Right lobe of liver (tissue), 6 donors: ENCODE data around the gene AAMP. TPM values are rescaled to one million over a fixed set of nuclear protein-coding genes. Genes with fewer than 3 reads are reported as not detected.
A peak's percentile ranks its signal among the peaks of the same experiment; 100 is the strongest.

Experiments
- ATAC-seq, 4 donors: fragments of 200-7000 bp; cut with Tn5 transposase; one replicate each; pipeline ENCODE4 v1.9.1; 2020; ENCODE audit warnings: mild to moderate bottlenecking in 4 of 4, moderate library complexity in 4 of 4
- DNase-seq, 3 donors: peaks; one replicate each; pipeline ENCODE4 v3.0.0-alpha.2; 2020
- H3K27ac ChIP-seq, 3 donors: fragments of 200-600 bp; one replicate each; pipeline ENCODE4 v1.8.0; 2022
- H3K27me3 ChIP-seq, 2 donors: fragments of 200-600 bp; one replicate each; pipeline ENCODE4 v1.8.0; 2022
- H3K36me3 ChIP-seq, 4 donors: fragments of 200-600 bp; sonication (generic) in 1 of 4; one replicate each; pipeline versions ENCODE4 v1.5.1 to v1.8.0; 2017 to 2022; ENCODE audit warnings: control low read depth in 1 of 4
- H3K4me1 ChIP-seq, 4 donors: fragments of 200-600 bp; sonication (generic) in 1 of 4; one replicate each; pipeline versions ENCODE4 v1.5.1 to v1.8.0; 2017 to 2022; ENCODE audit warnings: control low read depth in 1 of 4
- H3K4me3 ChIP-seq, 3 donors: fragments of 200-600 bp; one replicate each; pipeline ENCODE4 v1.8.0; 2022
- H3K9me3 ChIP-seq, 4 donors: fragments of 200-600 bp; sonication (generic) in 1 of 4; one replicate each; pipeline versions ENCODE4 v1.5.1 to v1.8.0; 2017 to 2022; ENCODE audit warnings: control low read depth in 1 of 4
- CTCF ChIP-seq, 4 donors: fragments of 200-600 bp in 3 of 4; fragments of 450-650 bp in 1 of 4; IDR thresholded peaks; one replicate each; pipeline versions ENCODE4 v1.5.1 to v1.8.0; 2016 to 2022; ENCODE audit warnings: antibody characterized with exemption in 4 of 4, mild to moderate bottlenecking in 2 of 4
- POLR2A ChIP-seq: fragments of 450-650 bp; IDR thresholded peaks from one replicate; pipeline ENCODE4 v1.6.1; 2017; ENCODE audit warnings: antibody characterized with exemption, mild to moderate bottlenecking
- WGBS: methylation state at CpG from one replicate; pipeline ENCODE4 v1.1.6; 2018; ENCODE audit warnings: low coverage, low lambda C conversion rate; ENCODE audit not compliant: insufficient coverage; ENCODE audit errors: missing lambda C conversion rate; 5-methylcytosine and 5-hydroxymethylcytosine counted together
- intact Hi-C, 2 donors: fragments of 100-400 bp; cut with DNase I; formaldehyde crosslinking; loops; one replicate each; pipeline versions ENCODE4 v1.11.2 to v1.14.1; 2022
- total RNA-seq, 6 experiments: library from RNA; depleted of rRNA in 2 of 6; stranded (reverse); fragments of >200 nt in 2 of 6; fragmentation: NEBNext Ultra II Directional in 3 of 6; extraction: Animal tissue kit (Norgen Biotek cat#: 25700) in 3 of 6; gene quantifications; one replicate each; pipeline versions ENCODE4 v1.1.0 to v1.2.4, GENCODE V29; 2016 to 2023
- donor health status: DM: no; HTN: yes; CAD: no.
- donor health status: DM: no; HTN: no; CAD: no.
- donor health status: DM: no; HTN: no; CAD: no.
- donor health status: DM: no; HTN: yes; CAD: no.
- donor health status: DM: no; HTN: yes; CAD: no.

The AAMP gene
- total RNA-seq, 6 experiments from 2014 or later, result 40.0 to 99.5 (median 45.2) TPM

GRCh38 chr2:218289639-218290315 lies 19.8 kb upstream of the AAMP start:
- no peak for DNase-seq

GRCh38 chr2:218286570-218287459 lies 16.9 kb upstream of the AAMP start:
- H3K9me3 ChIP-seq, result no peaks in the 10 kb centered on the region
- no peak for TF ChIP-seq CTCF (IDR thresholded peaks at IDR 0.05)
- TF ChIP-seq POLR2A, result no peak
- H3K27ac ChIP-seq, result peak overlapping the region; percentile 60 to 99 (median 83)
- WGBS, result 5% methylated on average over 10 of the region's 11 CpGs
- peak overlapping the region in 1 of 3 donors; percentile 10 for H3K4me3 ChIP-seq
- H3K36me3 ChIP-seq, result peaks cover 0 to 7% (median under 1%) of the 10 kb centered on the region in 4 donors
- H3K27me3 ChIP-seq, result no peaks in the 10 kb centered on the region
- intact Hi-C loops, result no loop called here
- ATAC-seq (peak; percentile 42 to 66 (median 56)), DNase-seq (peak; percentile 83 to 89 (median 86))
- H3K4me1 ChIP-seq, result peaks cover 2 to 97% (median 57%) of the 10 kb centered on the region in 4 donors

More at GRCh38 chr2:218289639-218290315, 19.8 kb upstream of the AAMP start:
- Histone ChIP-seq H3K4me3 (peak overlapping the region; percentile 67 to 96 (median 85)), H3K27me3 (no peaks in the 10 kb centered on the region), H3K27ac (peak overlapping the region; percentile 95 to 100 (median 99)), H3K9me3 (no peaks in the 10 kb centered on the region), H3K4me1 (peaks cover 2 to 87% (median 48%) of the 10 kb centered on the region in 4 donors), H3K36me3 (no peaks in the 10 kb centered on the region)
- peak; percentile 44 for TF ChIP-seq POLR2A
- TF ChIP-seq CTCF (IDR thresholded peaks at IDR 0.05), result no peak
- intact Hi-C loops, result no loop called here
- peak; percentile 3 to 19 (median 6) for ATAC-seq
- 6% methylated on average over 6 of the region's 6 CpGs for WGBS

- H3K9me3 ChIP-seq, result no peaks in the 10 kb centered on the region
- TF ChIP-seq POLR2A (no peak), CTCF (IDR thresholded peaks at IDR 0.05) (no peak)
- peak; percentile 79 to 94 (median 90) for DNase-seq
- ATAC-seq, result peak; percentile 51 to 77 (median 73)
- no peaks in the 10 kb centered on the region for H3K27me3 ChIP-seq
- intact Hi-C loops, result no loop called here
- peak overlapping the region; percentile 60 to 99 (median 83) for H3K27ac ChIP-seq
- 20% methylated on average over 2 of the region's 6 CpGs for WGBS
- no peak overlapping the region for H3K4me3 ChIP-seq
- H3K4me1 ChIP-seq, result peaks cover 2 to 94% (median 57%) of the 10 kb centered on the region in 4 donors
- H3K36me3 ChIP-seq, result peaks cover 0 to 18% (median 8%) of the 10 kb centered on the region in 4 donors
These were observed 15.7 kb upstream of the AAMP start for GRCh38 chr2:218285604-218286003.

GRCh38 chr2:218284106-218284811 lies 14.3 kb upstream of the AAMP start:
- Histone ChIP-seq H3K27ac (peak overlapping the region; percentile 60 to 99 (median 83)), H3K27me3 (no peaks in the 10 kb centered on the region), H3K4me3 (peak overlapping the region in 1 of 3 donors; percentile 5), H3K36me3 (peaks cover 5 to 30% (median 17%) of the 10 kb centered on the region in 4 donors), H3K9me3 (no peaks in the 10 kb centered on the region), H3K4me1 (peaks cover 2 to 81% (median 50%) of the 10 kb centered on the region in 4 donors)
- WGBS, result 17% methylated on average over 10 of the region's 16 CpGs
- no peak for TF ChIP-seq CTCF (IDR thresholded peaks at IDR 0.05)
- TF ChIP-seq POLR2A, result no peak
- DNase-seq (peak; percentile 71 to 87 (median 83)), ATAC-seq (peak; percentile 42 to 71 (median 58))
- intact Hi-C loops, result no loop called here
